Activated CD8-positive, alpha-beta memory T cell treated with anti-CD3 and anti-CD28 coated beads for 1 hour (primary cell): ENCODE measurements around the gene PEX14.

ENCODE experiments used
- DNase-seq, 2 donors: peaks; one replicate each; pipeline ENCODE4 v3.0.0-alpha.2; 2020; ENCODE audit warnings: low read depth in 1 of 2; ENCODE audit errors: extremely low read depth in 1 of 2

PEX14 gene

DNA sequence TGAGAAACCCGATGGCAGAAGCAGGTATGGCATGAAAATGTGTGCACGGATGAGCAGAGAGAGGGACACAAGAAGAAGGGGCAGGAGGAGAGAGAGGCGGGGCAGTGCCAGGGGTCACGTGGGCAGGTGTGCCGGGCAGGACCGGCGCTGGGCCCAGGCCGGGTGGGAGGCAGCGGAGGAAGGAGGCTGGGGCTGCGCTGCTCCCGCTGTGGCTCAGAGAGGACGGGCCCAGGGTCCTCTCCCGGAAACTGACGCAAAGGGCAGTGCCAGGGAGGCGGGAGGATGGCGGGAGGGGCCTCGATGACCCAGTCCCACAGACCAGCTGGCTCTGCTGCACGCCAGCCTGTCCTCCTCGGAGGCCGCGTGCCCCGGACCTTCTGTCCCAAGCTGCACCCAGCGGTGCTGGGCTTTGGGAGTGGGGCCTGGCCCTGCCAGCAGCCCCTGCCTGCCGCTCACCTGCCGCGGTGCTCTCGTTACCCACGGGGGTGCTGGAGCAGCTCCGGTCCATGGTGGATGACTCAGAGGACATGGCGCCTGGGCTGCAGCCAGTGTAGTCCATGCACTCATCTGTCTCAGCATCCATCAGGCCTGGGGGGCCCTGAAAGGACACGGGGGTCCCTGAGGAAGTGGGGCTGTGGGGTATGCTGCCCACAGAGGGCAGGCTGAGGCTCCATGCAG is 167.8 kb downstream of the PEX14 start:
- DNase-seq = no peak

DNA sequence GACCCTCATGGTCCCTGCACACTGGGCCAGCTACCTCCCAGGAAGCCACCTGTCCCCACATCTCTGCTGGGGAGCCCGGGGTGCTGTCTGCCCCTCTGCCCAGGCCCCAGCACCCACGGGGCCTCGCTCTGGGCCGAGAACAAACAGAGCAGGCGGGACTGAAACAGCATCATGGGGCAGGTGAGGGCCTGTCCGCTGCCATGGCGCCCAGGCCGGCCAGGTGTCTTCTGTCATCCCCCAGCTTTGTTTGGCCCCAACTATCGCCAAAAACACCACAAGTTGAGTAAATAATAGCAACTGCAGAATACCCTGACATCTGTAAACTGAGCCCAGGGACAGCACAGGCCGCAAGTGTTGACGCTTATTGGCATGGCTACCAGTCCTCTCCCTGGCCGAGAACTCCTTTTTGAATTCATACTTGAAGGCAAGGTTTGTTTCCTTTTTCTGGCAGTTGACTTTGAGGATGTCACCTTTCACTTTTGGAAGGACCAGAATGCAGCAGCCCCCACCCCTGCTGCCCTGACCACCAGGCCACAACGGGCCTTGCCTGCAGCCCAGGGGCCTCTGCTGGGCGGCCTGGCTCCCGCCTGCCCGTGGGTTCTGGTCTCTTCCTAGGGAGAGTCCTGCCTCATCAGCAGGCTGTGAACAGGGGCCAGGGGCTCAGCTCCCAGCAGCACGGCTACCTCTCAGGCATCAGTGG is 169.0 kb downstream of the PEX14 start:
- no peak for DNase-seq

DNA sequence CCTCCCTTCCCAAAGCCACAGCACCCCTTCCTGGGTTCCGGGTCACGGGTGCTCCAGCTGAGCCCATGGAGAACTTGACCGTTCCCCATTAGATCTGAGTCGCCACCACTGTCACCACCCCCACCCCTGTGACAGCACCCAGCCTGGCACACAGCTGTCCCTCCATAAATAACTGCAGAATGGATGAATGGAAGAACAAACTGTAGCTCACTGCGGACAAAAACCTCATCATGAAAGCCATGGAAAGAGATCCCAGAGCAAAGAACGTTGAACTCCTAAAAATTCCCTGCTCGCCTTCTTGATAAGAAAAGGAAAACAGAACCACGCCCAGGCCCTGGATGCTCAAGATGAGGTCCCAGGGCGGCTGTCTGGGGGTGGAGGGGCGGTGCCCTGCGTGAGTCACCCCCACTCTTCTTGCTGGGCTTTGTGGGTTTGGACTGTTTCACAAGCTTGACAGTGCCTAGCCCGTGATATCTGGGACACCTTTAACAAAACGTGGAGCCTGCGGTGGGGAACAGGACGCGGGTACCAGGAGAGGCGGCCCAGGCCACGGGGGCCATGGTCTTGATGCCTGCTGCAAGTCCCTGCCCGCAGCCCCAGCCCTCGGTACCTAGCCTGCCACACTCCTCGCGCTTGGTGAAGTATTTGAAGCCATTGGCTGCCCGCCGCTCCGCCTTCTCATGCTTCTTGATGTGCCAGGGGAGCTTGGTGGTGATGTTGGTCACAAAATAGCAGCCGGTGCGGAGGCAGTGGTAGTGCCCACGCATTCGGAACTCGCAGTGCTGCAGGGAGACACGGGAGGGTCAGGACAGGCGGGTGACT is 169.8 kb downstream of the PEX14 start:
- DNase-seq = no peak

DNA sequence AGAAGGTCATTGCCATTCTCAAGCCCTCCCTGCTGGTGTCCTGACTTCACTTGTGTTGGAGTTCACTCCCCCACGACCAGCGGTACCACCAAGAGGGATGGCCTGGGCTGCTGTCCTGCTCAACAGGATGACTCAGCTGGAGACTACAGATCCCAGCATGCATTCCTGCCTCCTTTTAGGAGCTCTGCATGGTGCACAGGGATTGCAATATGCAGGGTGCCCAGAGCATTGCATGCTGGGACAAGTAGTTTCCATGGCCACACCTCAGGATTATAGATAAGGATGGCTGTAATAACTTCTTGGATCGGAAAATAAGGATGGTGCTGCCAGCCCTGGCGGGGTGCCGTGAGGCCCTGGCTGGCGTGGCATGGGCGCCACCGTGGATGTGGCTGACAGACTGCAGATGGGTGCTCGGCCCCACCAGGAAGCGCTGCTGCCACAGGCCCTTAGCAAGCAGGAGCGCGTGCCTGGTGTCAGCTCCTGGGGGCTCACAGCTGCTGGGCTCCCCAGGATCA is 171.7 kb downstream of the PEX14 start:
- no peak for DNase-seq

DNA sequence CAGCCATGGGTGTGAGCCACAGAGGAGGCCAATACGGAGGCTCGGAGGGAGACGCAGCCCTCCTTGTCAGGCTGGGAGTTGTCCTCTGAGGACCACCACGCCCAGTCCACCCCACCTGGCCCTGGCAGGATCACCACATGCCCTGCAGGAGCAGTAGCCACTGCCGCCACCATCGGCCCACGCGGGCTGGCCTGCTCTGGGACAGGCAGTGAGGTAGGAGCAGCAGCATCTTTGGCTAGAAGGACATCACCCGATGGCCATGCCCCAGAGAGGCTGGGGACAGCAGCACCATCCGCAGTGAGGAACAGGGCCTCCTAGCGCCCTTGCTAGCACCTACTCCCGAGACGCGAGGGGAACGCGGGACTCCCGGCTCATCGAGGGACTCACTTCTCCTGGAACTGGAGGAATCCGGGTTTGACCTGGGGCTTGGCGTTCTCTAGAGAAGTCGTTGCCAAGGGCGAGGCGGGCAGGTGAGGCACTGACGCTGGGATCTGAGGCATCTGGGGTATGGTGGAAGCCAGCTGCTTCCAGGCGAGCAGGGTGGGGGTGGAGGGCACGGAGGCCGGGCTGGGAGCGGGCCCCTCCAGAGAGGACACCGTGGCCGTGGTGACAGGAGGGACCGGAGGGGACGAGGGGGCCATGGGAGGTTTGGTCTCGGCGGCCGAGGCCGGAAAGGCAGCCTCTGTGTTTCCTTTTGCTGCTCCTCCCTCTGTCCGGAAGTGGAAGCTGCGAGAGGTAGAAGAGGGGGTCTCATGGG is 172.8 kb downstream of the PEX14 start:
- DNase-seq = no peak

DNA sequence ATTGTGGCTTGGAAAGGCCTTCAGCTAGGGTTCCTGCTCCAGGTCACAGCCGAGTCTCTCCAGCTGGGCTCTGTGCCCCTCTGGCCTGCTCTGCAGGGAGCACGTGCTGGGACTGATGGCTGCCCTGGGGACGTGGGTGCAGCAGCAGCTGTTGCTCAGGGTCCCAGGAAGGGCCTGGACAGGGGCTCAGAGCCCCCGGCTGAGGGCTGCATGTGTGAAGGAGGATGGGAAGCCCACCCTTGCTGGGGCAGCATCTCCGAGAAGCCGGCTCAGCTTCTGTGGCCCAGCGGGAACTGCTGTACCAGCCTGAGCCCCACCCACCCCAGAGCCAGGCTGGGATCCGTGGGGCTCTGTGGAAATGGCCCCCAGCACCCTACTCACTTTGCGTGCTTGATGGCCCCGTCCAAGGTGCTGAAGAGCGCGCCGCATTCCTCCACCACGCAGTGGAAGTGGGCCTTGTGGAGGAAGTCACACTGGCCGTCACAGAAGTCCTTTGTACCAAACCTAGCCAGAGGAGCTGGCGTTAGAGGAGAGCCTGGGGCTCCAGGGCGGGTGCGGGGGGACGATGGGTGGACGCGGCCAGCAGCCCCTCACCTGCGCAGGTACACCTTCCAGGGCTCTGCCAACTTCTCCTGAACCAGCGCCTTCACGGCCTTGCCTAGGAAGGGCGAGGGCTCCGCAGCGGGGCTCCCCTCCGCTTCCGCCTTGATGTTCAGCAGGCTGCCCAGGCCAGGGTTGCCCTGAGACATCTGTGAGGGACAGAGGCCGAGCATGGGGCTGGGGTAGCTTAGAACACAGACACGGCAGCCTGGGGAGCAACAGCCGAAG is 174.2 kb downstream of the PEX14 start:
- no peak for DNase-seq

DNA sequence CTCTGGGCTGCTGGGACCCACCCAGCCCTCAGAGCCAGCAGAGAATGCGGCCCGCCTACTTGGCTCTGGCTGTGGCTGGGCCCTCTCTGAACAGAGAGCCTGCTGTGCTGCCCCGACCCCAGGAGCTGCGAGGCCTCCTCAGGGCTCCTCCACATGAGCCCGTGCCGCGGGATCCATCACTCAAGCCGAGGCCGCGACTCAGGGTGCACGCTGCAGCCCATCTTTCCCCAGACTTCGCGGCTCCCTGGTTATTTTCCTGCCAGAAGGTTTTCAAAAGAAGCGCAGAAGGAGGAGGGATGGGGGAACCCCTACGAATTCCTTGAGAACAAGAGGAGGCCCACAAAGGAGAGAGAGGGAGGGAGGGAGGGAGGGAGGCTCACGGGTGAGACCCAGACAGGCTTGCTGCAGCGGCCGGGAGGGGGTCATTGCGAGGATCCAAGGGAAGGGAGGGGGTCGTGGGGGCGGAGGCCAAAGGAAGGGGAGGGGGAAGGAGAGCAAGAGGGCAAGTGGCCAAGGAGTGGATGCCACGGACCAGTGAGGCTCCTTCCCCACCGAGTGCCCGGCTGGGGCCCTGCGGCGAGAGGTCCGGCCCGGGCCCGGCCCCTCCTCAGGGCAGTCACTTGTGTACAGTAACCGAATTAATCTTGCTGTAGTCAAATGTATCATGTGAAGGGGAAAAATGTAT is 174.9 kb downstream of the PEX14 start:
- no peak for DNase-seq

DNA sequence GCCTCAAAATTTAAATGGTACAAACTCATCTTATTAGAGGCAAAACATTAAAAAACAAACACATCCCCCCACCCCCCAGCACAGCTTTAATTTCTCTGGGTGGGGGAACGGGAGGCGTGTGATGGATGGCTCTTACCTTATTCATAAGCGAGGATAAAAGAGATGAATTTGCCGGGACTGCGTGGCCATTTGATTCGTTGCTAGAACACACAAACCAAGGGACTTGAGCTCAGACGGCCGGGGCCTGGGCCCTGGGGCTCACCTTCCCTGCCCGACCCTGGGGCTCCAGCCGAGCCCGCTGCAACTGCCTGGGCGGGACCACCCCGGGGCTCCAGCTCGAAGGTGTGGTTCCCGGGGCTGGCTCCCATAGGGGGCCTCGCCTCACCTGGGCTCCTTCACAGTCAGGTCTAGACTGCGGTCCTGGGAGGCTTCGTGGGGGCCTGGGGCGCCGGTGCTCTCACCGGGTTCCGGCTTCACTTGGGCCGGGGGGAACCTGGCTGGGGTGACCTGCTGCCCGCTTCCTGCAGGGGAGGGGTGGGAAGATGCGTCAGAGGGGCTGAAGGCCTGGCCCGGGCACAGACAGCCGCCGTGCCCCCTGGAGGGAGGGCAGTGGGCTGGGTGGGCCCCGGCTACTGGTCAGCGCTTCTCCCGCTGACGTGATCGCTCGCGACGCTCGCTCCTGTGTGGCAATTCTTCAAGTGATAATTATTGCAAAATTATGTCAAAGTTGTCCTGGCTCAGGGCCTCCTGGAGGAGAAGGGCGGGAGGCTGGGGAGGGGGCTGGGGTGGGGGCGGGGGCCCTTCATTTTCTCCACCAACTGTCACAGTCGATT is 176.0 kb downstream of the PEX14 start:
- DNase-seq = no peak

DNA sequence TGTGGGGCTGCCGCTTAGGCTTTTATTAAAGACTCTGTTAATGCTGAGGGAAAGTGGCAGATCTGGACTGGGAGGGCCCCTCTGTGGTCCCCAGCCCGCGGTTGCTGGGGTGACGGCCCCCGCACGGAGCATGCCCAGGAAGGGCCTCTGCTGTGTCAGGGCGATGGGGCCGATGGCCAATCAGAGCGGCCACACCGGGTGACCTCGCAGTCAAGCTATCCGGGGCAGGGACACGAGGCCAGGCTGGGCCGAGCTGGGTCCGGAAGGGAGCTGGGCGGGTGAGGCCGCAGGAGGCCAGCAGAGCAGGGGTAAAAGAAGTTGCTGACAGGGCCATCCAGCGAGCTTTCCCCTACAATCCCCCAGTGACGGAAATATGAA is 176.6 kb downstream of the PEX14 start:
- no peak for DNase-seq

DNA sequence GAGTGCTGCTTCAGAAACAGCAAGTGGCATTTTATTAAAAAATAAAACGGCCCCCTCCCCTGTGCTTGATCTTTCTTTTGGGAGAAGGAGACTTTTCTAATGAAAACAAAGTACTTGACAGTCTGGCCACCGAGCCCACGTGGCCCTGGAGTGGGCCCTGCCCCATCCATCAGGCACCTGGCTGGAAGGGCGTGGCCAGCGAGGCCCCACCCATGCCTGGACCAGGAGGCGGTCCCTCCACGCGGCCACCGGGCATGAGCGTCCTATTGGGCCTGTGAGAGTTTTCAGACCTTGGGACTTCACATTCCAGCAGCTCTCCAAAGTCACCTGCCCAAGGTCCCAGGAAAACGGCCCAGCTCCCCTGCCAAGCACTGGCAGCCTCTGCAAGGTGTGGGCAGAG is 177.0 kb downstream of the PEX14 start:
- DNase-seq = no peak

DNA sequence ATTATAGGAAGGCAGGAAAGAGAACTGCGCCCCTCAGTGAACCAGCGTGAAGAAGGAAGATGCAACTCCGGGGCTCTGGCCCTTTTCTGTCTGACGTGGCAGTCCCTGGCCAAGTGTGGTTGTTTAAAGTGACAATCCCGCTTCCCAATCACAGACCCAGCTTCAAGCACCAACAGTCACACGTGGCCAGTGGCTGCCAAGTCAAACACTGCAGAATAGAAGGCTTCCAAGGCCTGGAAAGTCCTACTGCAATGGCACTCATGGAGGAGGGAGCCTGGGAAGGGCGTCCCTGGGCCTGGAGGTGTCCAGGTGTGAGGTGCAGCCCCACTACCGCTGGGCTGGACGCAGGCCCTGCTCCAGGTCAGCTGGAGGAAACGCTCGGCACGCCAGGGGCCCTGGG is 177.9 kb downstream of the PEX14 start:
- no peak for DNase-seq

DNA sequence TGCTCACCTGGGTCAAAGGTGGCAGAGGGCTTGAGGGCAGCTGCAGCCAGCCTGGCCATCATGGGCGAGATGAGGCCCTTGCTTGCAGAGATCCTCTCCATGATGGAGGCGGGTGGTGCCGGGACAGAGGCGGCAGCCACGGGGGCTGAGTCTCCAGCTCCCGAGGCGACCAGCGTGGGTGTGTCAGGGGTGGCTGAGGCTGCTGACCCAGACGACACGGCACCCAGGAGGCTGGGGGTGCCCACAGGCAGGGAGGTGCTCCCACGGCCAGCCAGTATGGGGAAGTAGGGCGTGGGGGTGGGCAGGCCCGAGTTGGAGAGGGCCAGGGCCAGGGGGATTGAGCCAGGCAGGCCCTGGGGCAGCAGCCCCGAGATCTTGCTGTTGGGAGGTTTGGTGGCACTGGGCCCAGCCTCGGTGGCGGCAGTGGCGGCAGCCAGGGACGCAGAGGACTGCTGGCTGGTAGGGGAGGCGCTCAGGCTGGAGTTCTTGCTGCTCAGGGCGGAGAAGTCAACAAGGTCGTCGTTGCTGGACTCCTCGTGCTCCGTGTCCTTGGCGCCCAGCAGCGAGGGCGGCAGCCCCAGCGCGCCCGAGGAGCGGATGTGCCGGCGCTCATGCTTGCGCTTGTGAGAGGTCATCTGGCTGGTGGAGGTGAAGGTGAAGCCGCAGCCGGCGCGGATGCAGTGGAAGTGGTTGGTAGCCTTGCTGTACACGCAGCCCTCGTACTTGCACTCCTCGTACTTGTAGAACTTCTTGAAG is 178.8 kb downstream of the PEX14 start:
- DNase-seq = no peak

DNA sequence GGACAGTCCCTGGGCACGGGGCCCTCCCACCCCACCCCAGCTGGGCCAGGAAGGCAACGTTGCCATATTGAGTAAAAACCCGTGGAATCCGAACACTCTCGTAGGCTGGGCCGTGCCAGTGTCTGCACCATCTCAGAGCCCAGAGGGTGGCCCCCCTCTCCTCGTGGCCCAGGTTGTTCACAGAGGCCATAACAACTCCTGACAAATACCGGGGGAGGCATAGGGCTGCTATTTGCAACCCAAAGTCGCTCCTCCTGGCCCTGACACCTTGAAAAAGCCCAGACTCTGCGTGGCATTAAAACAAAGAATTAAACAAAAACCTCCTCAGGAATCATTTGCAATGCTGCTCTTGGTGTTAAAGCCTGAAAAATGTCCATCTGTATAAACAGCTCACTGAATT is 180.3 kb downstream of the PEX14 start:
- DNase-seq = no peak

DNA sequence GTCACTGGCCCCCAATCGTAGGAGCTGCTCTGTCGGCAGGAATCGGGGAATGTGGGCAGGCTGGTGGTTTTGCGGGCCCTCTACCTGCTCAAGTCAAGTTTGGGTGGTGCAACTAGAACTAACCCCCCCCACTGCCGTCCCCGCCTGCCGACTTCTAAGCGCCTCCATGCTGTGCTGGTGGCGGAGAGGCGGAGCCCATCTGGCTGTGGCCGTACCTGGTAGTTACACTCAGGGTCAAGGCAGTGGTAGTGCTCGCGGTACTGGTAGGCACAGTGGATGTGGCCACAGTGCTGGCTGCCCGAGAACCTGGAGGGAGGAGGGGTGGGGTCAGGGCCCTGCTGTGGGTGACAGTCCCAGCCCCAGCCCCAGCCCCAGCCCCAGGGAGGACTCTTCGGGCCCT is 181.7 kb downstream of the PEX14 start:
- DNase-seq = no peak

DNA sequence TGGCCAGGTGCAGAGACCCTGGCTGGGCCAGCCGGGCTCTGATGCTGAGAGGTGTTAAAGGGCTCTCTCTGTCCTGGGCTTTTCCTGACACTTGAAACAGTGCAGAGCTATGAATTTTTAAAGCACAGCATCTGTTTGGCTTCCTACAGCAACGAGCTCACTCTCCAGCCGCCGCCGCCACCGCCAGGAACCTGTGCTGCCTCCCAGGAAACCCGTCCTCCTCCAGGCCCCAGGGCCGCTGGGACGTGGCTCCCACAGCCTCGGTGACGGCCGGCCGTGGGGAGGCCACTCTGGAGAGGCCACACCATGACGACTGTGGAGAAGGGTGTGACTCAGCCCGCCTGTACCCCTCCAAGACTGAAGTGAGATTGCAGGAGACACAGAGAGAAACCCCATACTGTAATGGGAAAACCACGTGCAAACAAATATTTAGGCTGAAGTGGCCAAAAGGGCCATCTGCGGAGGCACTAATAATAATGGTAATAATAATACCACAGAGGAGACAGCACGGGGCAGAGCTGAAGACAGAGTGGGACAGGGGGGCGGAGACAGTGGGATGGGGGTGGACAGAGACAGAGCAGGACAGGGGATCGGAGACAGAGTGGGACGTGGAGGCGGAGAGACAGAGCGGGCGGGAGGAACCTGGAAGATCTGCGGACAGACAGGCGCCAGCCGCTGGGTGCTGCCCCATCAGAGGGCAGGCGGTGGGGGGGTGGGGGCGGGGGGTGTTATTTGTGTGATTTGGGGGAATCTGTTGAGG is 182.5 kb downstream of the PEX14 start:
- no peak for DNase-seq

DNA sequence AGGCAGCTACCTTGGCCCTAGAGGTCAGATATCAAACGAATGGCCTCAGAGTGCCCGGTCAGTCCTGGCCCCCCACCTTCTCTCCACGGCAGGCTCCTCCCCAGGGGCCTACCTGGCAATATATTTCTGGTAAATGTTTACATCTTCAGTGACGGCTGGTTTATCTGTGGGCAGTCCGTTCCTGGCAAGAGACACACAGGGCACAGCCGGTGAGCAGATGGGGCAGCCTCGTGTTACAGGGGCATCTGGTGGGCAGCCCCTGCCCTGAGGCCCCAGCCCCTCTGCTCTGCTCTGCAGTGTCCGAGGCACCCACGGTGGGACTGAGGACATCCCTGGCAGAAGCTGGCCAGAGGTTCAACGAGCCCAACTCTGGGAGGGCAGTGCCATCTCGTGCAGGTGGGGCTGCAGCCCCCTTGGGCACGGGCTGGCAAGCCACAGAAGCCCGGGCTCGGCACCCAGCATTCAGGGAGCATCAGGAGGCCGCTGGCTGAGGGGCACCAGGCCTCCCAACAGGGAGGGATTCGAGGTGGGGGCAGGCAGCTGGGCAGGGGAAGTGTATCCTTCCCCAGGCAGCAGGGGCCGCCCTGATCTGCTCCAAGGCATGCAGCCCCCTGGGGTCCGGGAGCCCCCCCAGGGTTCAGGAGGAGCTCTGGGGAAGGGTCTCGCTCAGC is 183.8 kb downstream of the PEX14 start:
- DNase-seq = no peak

DNA sequence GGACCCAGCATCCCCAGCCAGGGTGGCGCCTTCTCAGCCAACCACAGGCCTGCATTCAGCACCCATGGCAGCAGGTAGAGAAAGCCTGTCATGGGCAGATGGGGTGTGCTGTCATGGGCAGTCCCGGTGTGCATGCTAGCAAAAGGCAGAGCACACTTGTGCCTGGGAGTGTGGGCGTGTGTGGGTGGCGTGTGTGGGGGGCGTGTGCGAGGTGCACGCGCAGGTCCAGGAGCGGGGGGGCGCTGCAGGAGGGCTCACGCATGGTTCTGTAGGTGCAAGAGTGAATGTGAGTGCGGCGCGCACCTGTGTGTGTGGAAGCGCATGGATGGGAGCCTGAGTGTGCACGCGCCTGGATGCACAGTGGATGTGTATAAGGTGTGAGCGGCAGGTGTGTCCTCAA is 184.5 kb downstream of the PEX14 start:
- DNase-seq = no peak
